ENCODE measurements around the gene SFTPB. TPM values are rescaled to one million over a fixed set of nuclear protein-coding genes. Genes with fewer than 3 reads are reported as not detected.

The SFTPB gene
- total RNA-seq, 1 donor from 2014 or later: 11.5 TPM

- DNase-seq (ENCODE audit: low spot score): no peak
Observed at GRCh38 chr2:85613717-85614515, 54.1 kb downstream of the SFTPB start.

DNA sequence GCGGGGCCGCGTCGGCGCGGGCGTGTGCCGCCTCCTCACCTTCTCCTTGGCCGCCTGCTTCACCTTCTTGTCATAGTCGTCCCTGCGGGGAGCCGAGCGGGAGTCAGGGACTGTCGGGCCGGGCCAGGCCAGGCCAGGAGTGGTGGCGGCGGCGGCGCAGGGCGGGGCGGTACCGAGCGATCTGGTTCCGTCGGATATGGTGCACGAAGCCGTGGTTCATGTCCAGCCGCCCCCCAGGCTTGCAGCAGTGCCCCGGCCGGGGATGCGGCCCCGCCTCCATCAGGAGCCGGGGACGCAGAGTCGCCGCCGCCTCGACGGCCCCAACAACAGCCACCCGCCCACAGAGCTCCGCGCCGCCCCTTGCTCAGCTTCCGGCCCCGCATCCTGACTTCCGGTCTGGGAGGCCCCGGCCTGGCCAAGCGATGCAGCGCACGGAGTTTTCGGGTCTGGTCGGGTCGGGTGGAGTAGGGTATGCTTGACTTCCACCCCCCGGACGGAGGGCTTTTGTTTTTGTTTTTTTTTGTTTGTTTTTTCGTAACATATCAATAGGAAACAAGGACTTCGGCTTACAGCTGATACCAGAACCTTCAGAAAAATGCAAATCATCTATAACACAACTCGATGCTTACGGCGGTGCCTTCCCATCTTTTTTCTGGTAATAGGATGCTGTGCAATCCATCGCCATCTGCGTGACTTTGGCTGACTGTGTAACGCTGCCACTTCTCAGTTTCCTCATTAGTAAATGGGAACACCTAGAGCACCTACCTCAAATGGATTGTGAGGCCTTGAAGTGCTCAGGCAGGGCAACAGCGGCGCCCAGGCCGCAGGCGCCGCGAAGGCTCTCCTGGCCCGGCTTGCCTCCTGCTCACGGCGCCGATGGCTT is 56.1 kb downstream of the SFTPB start, which contains the start of gene C2orf68:
C2orf68 (minus strand) TSS at position 362 of the 883 bp plus-strand sequence; CDS start at position 280, 82 bp downstream.
- DNase-seq (ENCODE audit: low spot score): peak; percentile 87

- no peak for DNase-seq (ENCODE audit: low spot score)
Observed at GRCh38 chr2:85611217-85611704, 56.7 kb downstream of the SFTPB start.

Other genes starting within 250 kb of the SFTPB start
- gene SH2D6, start 249.5 kb downstream of the SFTPB start, total RNA-seq: 9.9 TPM
- 262 TPM for gene MAT2A, start 129.0 kb downstream of the SFTPB start, total RNA-seq
- gene GGCX, start 106.7 kb downstream of the SFTPB start, total RNA-seq: 77.4 TPM
- 178 TPM for gene VAMP8, start 90.6 kb downstream of the SFTPB start, total RNA-seq
- 48.8 TPM for gene VAMP5, start 83.8 kb downstream of the SFTPB start, total RNA-seq
- gene RNF181, start 72.5 kb downstream of the SFTPB start, total RNA-seq: 94.1 TPM
- 31.9 TPM for gene TMEM150A, start 65.5 kb downstream of the SFTPB start, total RNA-seq
- 47.8 TPM for gene C2orf68, start 56.1 kb downstream of the SFTPB start, total RNA-seq
- gene USP39, start 52.0 kb downstream of the SFTPB start, total RNA-seq: 44.1 TPM
- 0.95 TPM for gene GNLY, start 26.2 kb upstream of the SFTPB start, total RNA-seq
- 9.0 TPM for gene ATOH8, start 85.8 kb upstream of the SFTPB start, total RNA-seq
- 56.2 TPM for gene ST3GAL5, start 220.8 kb upstream of the SFTPB start, total RNA-seq

Measured in mucosa of gallbladder (tissue), 1 donor.